H9 (cell line): ENCODE measurements around the gene INSR. TPM values are rescaled to one million over a fixed set of nuclear protein-coding genes. Genes with fewer than 3 reads are reported as not detected.

Source experiments
- DNase-seq: peaks from one replicate; pipeline ENCODE4 v3.0.0-alpha.2; 2017
- H2AFZ ChIP-seq: one replicate; pipeline ENCODE4 v1.6.1; 2013; ENCODE audit warnings: mild to moderate bottlenecking, low read length, control low read depth, moderate library complexity
- H2AK5ac ChIP-seq: 2 replicates; pipeline ENCODE4 v1.6.1; 2013; ENCODE audit warnings: low read length, control low read depth, mixed read lengths; ENCODE audit not compliant: insufficient read length
- H2BK120ac ChIP-seq: one replicate; pipeline ENCODE4 v1.6.1; 2013; ENCODE audit warnings: low read depth, mild to moderate bottlenecking, low read length, control low read depth, inconsistent platforms; ENCODE audit not compliant: poor library complexity, severe bottlenecking
- H2BK12ac ChIP-seq: 2 replicates; pipeline ENCODE4 v1.6.1; 2013; ENCODE audit warnings: low read length, control low read depth, mixed read lengths, low read depth; ENCODE audit not compliant: insufficient read length
- H2BK15ac ChIP-seq: 2 replicates; pipeline ENCODE4 v1.6.1; 2013; ENCODE audit warnings: low read depth, low read length, control low read depth
- H2BK20ac ChIP-seq: one replicate; pipeline ENCODE4 v1.6.1; 2013; ENCODE audit warnings: low read depth, mild to moderate bottlenecking, low read length, control low read depth, inconsistent platforms; ENCODE audit not compliant: poor library complexity, severe bottlenecking
- H2BK5ac ChIP-seq: 2 replicates; pipeline ENCODE4 v1.6.1; 2013; ENCODE audit warnings: low read length, control low read depth, mixed read lengths; ENCODE audit not compliant: insufficient read length
- H3K14ac ChIP-seq: 2 replicates; pipeline ENCODE4 v1.6.1; 2013; ENCODE audit warnings: low read length, control low read depth; ENCODE audit not compliant: insufficient read depth
- H3K18ac ChIP-seq: 2 replicates; pipeline ENCODE4 v1.6.1; 2013; ENCODE audit warnings: low read depth, mild to moderate bottlenecking, mixed read lengths, low read length, control low read depth; ENCODE audit not compliant: insufficient read length
- H3K23ac ChIP-seq: 2 replicates; pipeline ENCODE4 v1.6.1; 2013; ENCODE audit warnings: low read length, control low read depth, mixed read lengths, low read depth; ENCODE audit not compliant: insufficient read length
- H3K23me2 ChIP-seq: 2 replicates; pipeline ENCODE4 v1.6.1; 2013; ENCODE audit warnings: low read depth, mild to moderate bottlenecking, mixed read lengths, low read length, control low read depth; ENCODE audit not compliant: insufficient read length, poor library complexity, severe bottlenecking
- H3K27ac ChIP-seq: 2 replicates; pipeline ENCODE4 v1.5.1; 2013; ENCODE audit warnings: low read length, control low read depth, mixed read lengths, low read depth; ENCODE audit not compliant: insufficient read length
- H3K27me3 ChIP-seq: 2 replicates; pipeline ENCODE4 v1.6.1; 2013; ENCODE audit warnings: low read length, control low read depth, inconsistent platforms; ENCODE audit not compliant: insufficient read depth
- H3K4ac ChIP-seq: 2 replicates; pipeline ENCODE4 v1.6.1; 2013; ENCODE audit warnings: low read depth, mild to moderate bottlenecking, control low read depth, inconsistent platforms, low read length, moderate library complexity
- H3K4me1 ChIP-seq: 2 replicates; pipeline ENCODE4 v1.6.1; 2013; ENCODE audit warnings: low read length, control low read depth, inconsistent platforms; ENCODE audit not compliant: insufficient read depth
- H3K4me2 ChIP-seq: 2 replicates; pipeline ENCODE4 v1.6.1; 2013; ENCODE audit warnings: low read length, control low read depth, mixed read lengths; ENCODE audit not compliant: insufficient read length, insufficient read depth
- H3K56ac ChIP-seq: 2 replicates; pipeline ENCODE4 v1.6.1; 2013; ENCODE audit warnings: low read depth, mild to moderate bottlenecking, mixed read lengths, low read length, control low read depth; ENCODE audit not compliant: insufficient read length
- H3K79me1 ChIP-seq: 2 replicates; pipeline ENCODE4 v1.6.1; 2013; ENCODE audit warnings: low read depth, mild to moderate bottlenecking, moderate library complexity, low read length, control low read depth, inconsistent platforms; ENCODE audit not compliant: insufficient read depth, poor library complexity, severe bottlenecking
- H3K79me2 ChIP-seq: 2 replicates; pipeline ENCODE4 v1.6.1; 2013; ENCODE audit warnings: low read length, control low read depth, inconsistent platforms; ENCODE audit not compliant: insufficient read depth
- H3K9ac ChIP-seq: 2 replicates; pipeline ENCODE4 v1.6.1; 2013; ENCODE audit warnings: low read length, control low read depth, mixed read lengths; ENCODE audit not compliant: insufficient read length; ENCODE audit errors: extremely low read depth
- H3K9me3 ChIP-seq: one replicate; pipeline ENCODE4 v1.6.1; 2013; ENCODE audit warnings: low read depth, low read length, inconsistent platforms; ENCODE audit not compliant: control insufficient read depth
- H3T11ph ChIP-seq: one replicate; pipeline ENCODE4 v1.6.1; 2013; ENCODE audit warnings: mild to moderate bottlenecking, low read length, control low read depth, inconsistent platforms
- H4K20me1 ChIP-seq: one replicate; pipeline ENCODE4 v1.6.1; 2013; ENCODE audit not compliant: control insufficient read depth, insufficient read length, insufficient read depth
- H4K5ac ChIP-seq: 2 replicates; pipeline ENCODE4 v1.6.1; 2013; ENCODE audit warnings: low read depth, mild to moderate bottlenecking, mixed read lengths, low read length, control low read depth; ENCODE audit not compliant: insufficient read length
- H4K8ac ChIP-seq: replicated peaks from 2 replicates; pipeline ENCODE4 v1.6.1; 2013; ENCODE audit warnings: low read length, control low read depth, mixed read lengths, low read depth; ENCODE audit not compliant: insufficient read length
- H4K91ac ChIP-seq: 2 replicates; pipeline ENCODE4 v1.6.1; 2013; ENCODE audit warnings: low read depth, mild to moderate bottlenecking, moderate library complexity, mixed read lengths, low read length, control low read depth; ENCODE audit not compliant: insufficient read length
- H3K27ac Mint-ChIP-seq, 3 experiments: 2 replicates in 2 of 3; 3 replicates in 1 of 3; pipeline ENCODE4 v1.8.0; 2020 to 2021; ENCODE audit warnings: mixed read lengths in 3 of 3, mild to moderate bottlenecking in 1 of 3, moderate library complexity in 1 of 3
- H3K27me3 Mint-ChIP-seq: 2 replicates; pipeline ENCODE4 v1.8.0; 2021; ENCODE audit warnings: low read depth, mild to moderate bottlenecking, moderate library complexity, mixed read lengths
- H3K36me3 Mint-ChIP-seq, 3 experiments: 2 replicates in 2 of 3; 3 replicates in 1 of 3; pipeline ENCODE4 v1.8.0; 2020 to 2021; ENCODE audit warnings: low read depth in 3 of 3, mixed read lengths in 3 of 3; ENCODE audit not compliant: insufficient read depth in 1 of 3
- H3K4me1 Mint-ChIP-seq, 2 experiments: 2 replicates each; pipeline ENCODE4 v1.8.0; 2020; ENCODE audit warnings: mixed read lengths in 2 of 2
- H3K4me3 Mint-ChIP-seq, 2 experiments: 2 replicates in 1 of 2; 3 replicates in 1 of 2; pipeline ENCODE4 v1.8.0; 2020 to 2021; ENCODE audit warnings: mild to moderate bottlenecking in 2 of 2, mixed read lengths in 2 of 2, moderate library complexity in 1 of 2
- H3K9me3 Mint-ChIP-seq, 2 experiments: 2 replicates in 1 of 2; 3 replicates in 1 of 2; pipeline ENCODE4 v1.8.0; 2020; ENCODE audit warnings: mild to moderate bottlenecking in 2 of 2, mixed read lengths in 2 of 2, moderate library complexity in 1 of 2
- CTCF ChIP-seq: fragments of 200-600 bp; sonication (generic); conservative IDR thresholded peaks from 3 replicates; pipeline ENCODE4 v1.8.0; 2021; ENCODE audit warnings: antibody characterized with exemption, mild to moderate bottlenecking
- WGBS: extraction: QIAGEN DNeasy Blood & Tissue Kit; methylation state at CpG from one replicate; pipeline ENCODE4 v1.1.7; 2013; ENCODE audit warnings: missing lambda C conversion rate, low lambda C conversion rate, mixed read lengths; ENCODE audit not compliant: insufficient read length; ENCODE audit errors: extremely low coverage; 5-methylcytosine and 5-hydroxymethylcytosine counted together
- total RNA-seq: library from RNA; stranded (reverse); gene quantifications from 2 replicates; pipeline ENCODE4 v1.2.1, GENCODE V29; 2021

INSR gene
- total RNA-seq, 1 experiment from 2014 or later, result 39.8 TPM

GRCh38 chr19:7246601-7247000, 47.6 kb downstream of the INSR start:
- H4K91ac ChIP-seq, result no peak overlapping the region
- peaks cover 3 to 20% (median 13%) of the 10 kb centered on the region in 3 experiments for H3K36me3 Mint-ChIP-seq
- H3K4me1 Mint-ChIP-seq, result peaks cover 0 to 7% of the 10 kb centered on the region in 2 experiments; a peak in 2 of 4 replicates
- H2BK120ac ChIP-seq, result no peak overlapping the region
- H3K9ac ChIP-seq, result no peak overlapping the region
- H3K79me1 ChIP-seq, result peaks cover 2% of the 10 kb centered on the region
- H2BK20ac ChIP-seq, result no peak overlapping the region
- no peaks in the 10 kb centered on the region for H3K27me3 ChIP-seq
- H2BK12ac ChIP-seq, result no peak overlapping the region
- H3K9me3 ChIP-seq, result no peaks in the 10 kb centered on the region
- no peaks in the 10 kb centered on the region for H3K79me2 ChIP-seq
- H3K4me2 ChIP-seq, result no peak overlapping the region
- H3K4me1 ChIP-seq, result no peaks in the 10 kb centered on the region; the same call in 1 of the 2 replicates
- no peak for DNase-seq
- H3K18ac ChIP-seq, result no peak overlapping the region
- H2AFZ ChIP-seq, result no peak overlapping the region
- no peak overlapping the region for H2BK5ac ChIP-seq
- H3K23me2 ChIP-seq, result no peaks in the 10 kb centered on the region
- peaks cover 9% of the 10 kb centered on the region in 2 experiments for H3K9me3 Mint-ChIP-seq
- H2BK15ac ChIP-seq, result no peak overlapping the region
- H3K23ac ChIP-seq, result no peak overlapping the region
- H4K20me1 ChIP-seq, result no peaks in the 10 kb centered on the region
- TF ChIP-seq CTCF, result no peak
- no peak overlapping the region for H4K5ac ChIP-seq
- H2AK5ac ChIP-seq, result no peak overlapping the region
- WGBS, result no CpG with 5 or more reads among the region's 2 CpGs
- H3K4me3 Mint-ChIP-seq, result no peak overlapping the region
- H3K27ac ChIP-seq, result no peak overlapping the region
- H4K8ac ChIP-seq, result no peak overlapping the region
- no peak overlapping the region for H3K4ac ChIP-seq
- no peak overlapping the region for H3K14ac ChIP-seq
- H3K56ac ChIP-seq, result no peak overlapping the region
- no peak overlapping the region for H3K27ac Mint-ChIP-seq
- H3K27me3 Mint-ChIP-seq, result no peaks in the 10 kb centered on the region; the same call in 1 of the 2 replicates
- H3T11ph ChIP-seq, result no peak overlapping the region
